HG03457 (cell line): ENCODE results near the gene AGO4.
"Not testable (repeated sequence)": the region's sequence is repeated elsewhere in the genome, so short reads cannot be mapped to it uniquely, and the experiment has no call there.

Source experiments
- ATAC-seq: cut with Tn5 transposase; IDR thresholded peaks from one replicate; pipeline ENCODE4 v1.9.1; 2021; ENCODE audit warnings: moderate number of reproducible peaks; ENCODE audit not compliant: unreplicated experiment

AGO4 gene

GRCh38 chr1:35807614-35808449 is at the start of gene AGO4:
TSS of gene AGO4 (plus strand) at chr1:35808016. CDS start at chr1:35808417, 401 bp downstream.
- ATAC-seq: no peak

- ATAC-seq: no peak
Observed at GRCh38 chr1:35762141-35762540, 45.7 kb upstream of the AGO4 start.

- ATAC-seq: no peak
Observed at GRCh38 chr1:35763201-35763600, 44.6 kb upstream of the AGO4 start.

GRCh38 chr1:35764283-35764682 is 43.5 kb upstream of the AGO4 start:
- ATAC-seq: no peak

GRCh38 chr1:35768350-35769187 is 39.2 kb upstream of the AGO4 start:
- no peak for ATAC-seq

- peak; percentile 60 for ATAC-seq
Observed at GRCh38 chr1:35769188-35769758, 38.5 kb upstream of the AGO4 start.

- ATAC-seq: no peak
Observed at GRCh38 chr1:35773711-35774110, 34.1 kb upstream of the AGO4 start.

- not testable (repeated sequence) for ATAC-seq
Observed at GRCh38 chr1:35776172-35776571, 31.6 kb upstream of the AGO4 start.

GRCh38 chr1:35777109-35777508 is 30.7 kb upstream of the AGO4 start:
- ATAC-seq: no peak

GRCh38 chr1:35783055-35783583 is 24.7 kb upstream of the AGO4 start:
- no peak for ATAC-seq

GRCh38 chr1:35784364-35784763 is 23.5 kb upstream of the AGO4 start:
- not testable (repeated sequence) for ATAC-seq

GRCh38 chr1:35788139-35788538 is 19.7 kb upstream of the AGO4 start:
- no peak for ATAC-seq

GRCh38 chr1:35790670-35791069 is 17.1 kb upstream of the AGO4 start:
- no peak for ATAC-seq

GRCh38 chr1:35795295-35795694 is 12.5 kb upstream of the AGO4 start:
- ATAC-seq: no peak

GRCh38 chr1:35797380-35797779 is 10.4 kb upstream of the AGO4 start:
- no peak for ATAC-seq

GRCh38 chr1:35798019-35798418 is 9.8 kb upstream of the AGO4 start:
- ATAC-seq: not testable (repeated sequence)

- ATAC-seq: not testable (repeated sequence)
Observed at GRCh38 chr1:35800167-35800887, 7.5 kb upstream of the AGO4 start.

GRCh38 chr1:35808450-35809113 is 766 bp downstream of the AGO4 start:
- no peak for ATAC-seq

GRCh38 chr1:35809114-35810095 is 1.6 kb downstream of the AGO4 start:
- ATAC-seq: no peak
